ENCODE data around the gene BMP10.

DNA sequence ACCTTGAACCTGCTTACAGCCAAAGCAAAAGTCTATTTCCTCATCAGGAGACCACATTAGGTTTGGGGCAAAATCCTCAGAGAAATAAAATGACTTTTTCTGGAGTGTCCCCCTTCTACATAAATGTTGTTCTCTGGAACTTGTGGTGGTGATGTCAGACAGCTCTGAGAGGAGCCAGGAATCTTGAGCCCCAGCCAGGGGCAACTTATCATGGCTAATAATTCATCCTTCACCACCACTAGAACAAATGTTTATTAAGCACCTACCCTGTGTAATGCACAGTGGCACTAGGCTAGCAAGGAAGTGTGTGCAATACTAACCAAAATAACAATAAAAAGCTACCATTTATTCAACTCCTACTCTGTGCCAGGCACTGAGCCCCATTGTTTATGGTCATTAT lies 9.0 kb upstream of the BMP10 start:
- TF ChIP-seq EZH2 (IDR thresholded peaks at IDR 0.05; ENCODE audit: low read length): no peak
- no peak for TF ChIP-seq CTCF (optimal IDR thresholded peaks at IDR 0.05 in 1 of 3, IDR thresholded peaks at IDR 0.05 in 1 of 3, conservative IDR thresholded peaks at IDR 0.05 in 1 of 3; ENCODE audit: extremely low read depth in 1 of 3, insufficient read depth in 2 of 3, low read length in 3 of 3)
